ENCODE measurements around the gene NNT. TPM values are rescaled to one million over a fixed set of nuclear protein-coding genes. Genes with fewer than 3 reads are reported as not detected.

Gene NNT
- total RNA-seq, 4 donors from 2014 or later, result 52.0 to 91.1 (median 74.3) TPM

GRCh38 chr5:43638546-43638945, 35.6 kb downstream of the NNT start:
- Histone ChIP-seq H3K4me3 (no peak overlapping the region), H3K27me3 (no peaks in the 10 kb centered on the region), H3K27ac (no peak overlapping the region), H3K9me3 (no peaks in the 10 kb centered on the region), H3K4me1 (peaks cover 2 to 64% (median 8%) of the 10 kb centered on the region in 3 donors), H3K36me3 (peaks cover 0 to 7% of the 10 kb centered on the region in 2 donors)
- ATAC-seq, result no peak
- no peak for TF ChIP-seq POLR2A (IDR thresholded peaks at IDR 0.05)
- TF ChIP-seq, protein P1, sequence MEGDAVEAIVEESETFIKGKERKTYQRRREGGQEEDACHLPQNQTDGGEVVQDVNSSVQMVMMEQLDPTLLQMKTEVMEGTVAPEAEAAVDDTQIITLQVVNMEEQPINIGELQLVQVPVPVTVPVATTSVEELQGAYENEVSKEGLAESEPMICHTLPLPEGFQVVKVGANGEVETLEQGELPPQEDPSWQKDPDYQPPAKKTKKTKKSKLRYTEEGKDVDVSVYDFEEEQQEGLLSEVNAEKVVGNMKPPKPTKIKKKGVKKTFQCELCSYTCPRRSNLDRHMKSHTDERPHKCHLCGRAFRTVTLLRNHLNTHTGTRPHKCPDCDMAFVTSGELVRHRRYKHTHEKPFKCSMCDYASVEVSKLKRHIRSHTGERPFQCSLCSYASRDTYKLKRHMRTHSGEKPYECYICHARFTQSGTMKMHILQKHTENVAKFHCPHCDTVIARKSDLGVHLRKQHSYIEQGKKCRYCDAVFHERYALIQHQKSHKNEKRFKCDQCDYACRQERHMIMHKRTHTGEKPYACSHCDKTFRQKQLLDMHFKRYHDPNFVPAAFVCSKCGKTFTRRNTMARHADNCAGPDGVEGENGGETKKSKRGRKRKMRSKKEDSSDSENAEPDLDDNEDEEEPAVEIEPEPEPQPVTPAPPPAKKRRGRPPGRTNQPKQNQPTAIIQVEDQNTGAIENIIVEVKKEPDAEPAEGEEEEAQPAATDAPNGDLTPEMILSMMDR (IDR thresholded peaks at IDR 0.05), result no peak
- no peak for TF ChIP-seq EP300 (IDR thresholded peaks at IDR 0.05)
- no peak for TF ChIP-seq POLR2AphosphoS5 (IDR thresholded peaks at IDR 0.05)

DNA sequence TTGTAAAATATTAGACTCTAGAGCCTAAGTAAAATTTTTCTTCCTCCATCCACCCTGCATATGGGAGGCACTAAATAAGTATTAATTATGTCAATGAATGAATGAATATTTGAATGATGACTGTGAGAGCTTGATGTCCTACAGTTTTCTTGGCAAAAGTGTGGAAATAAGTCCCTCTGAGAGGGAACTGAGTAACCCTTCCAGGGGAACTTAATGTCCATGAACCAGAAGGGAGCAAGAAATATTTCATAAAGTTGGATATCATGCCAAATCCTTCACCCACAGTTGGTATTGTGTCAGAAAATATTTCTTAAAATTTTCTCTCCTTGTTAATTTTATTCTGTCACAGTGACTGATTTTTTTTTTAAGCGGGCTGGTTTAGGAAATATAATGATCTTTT, 36.6 kb downstream of the NNT start:
- ATAC-seq, result no peak

DNA sequence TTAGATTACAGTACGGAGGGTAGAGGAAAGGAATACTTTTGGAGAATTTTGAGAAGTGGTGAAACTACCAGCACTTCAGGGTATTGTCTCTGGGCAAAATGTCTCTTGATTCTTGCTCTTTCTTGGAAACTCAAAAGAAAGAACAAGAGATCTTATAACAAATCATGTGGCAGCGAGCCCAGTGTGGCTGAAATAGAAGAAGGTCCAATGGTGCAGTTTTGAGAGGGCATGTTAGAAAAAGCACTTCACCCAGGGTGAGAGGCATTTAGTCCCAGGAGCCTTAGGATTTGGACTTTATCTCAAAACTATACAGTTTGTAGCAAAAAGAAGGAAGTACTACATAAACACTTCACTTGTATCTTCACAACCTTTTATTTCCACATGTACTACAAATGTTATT, 39.4 kb downstream of the NNT start:
- no peak overlapping the region for H3K27ac ChIP-seq
- no peak overlapping the region for H3K4me3 ChIP-seq
- no peak for ATAC-seq
- no peaks in the 10 kb centered on the region for H3K9me3 ChIP-seq
- H3K4me1 ChIP-seq, result peaks cover 0 to 42% (median 2%) of the 10 kb centered on the region in 3 donors
- 83 to 90% methylated on average over 2 of the region's 2 CpGs for WGBS, 2 donors (ENCODE audit: low coverage in 1 of 2)
- peaks cover 0 to 26% of the 10 kb centered on the region in 2 donors for H3K36me3 ChIP-seq
- TF ChIP-seq POLR2AphosphoS5 (IDR thresholded peaks at IDR 0.05) (no peak), POLR2A (IDR thresholded peaks at IDR 0.05) (no peak), EP300 (IDR thresholded peaks at IDR 0.05) (no peak)
- TF ChIP-seq, protein P1 (IDR thresholded peaks at IDR 0.05), result no peak
- H3K27me3 ChIP-seq, result no peaks in the 10 kb centered on the region

More for the DNA sequence above, 36.6 kb downstream of the NNT start:
- peaks cover 2 to 68% (median 8%) of the 10 kb centered on the region in 3 donors for H3K4me1 ChIP-seq
- 69 to 73% methylated on average over 1 of the region's 1 CpG for WGBS, 2 donors (ENCODE audit: low coverage in 1 of 2)
- H3K27me3 ChIP-seq, result no peaks in the 10 kb centered on the region
- no peak for TF ChIP-seq POLR2A (IDR thresholded peaks at IDR 0.05)
- peak; percentile 30 for TF ChIP-seq POLR2AphosphoS5 (IDR thresholded peaks at IDR 0.05)
- H3K36me3 ChIP-seq, result peaks cover 0 to 4% of the 10 kb centered on the region in 2 donors
- H3K9me3 ChIP-seq, result no peaks in the 10 kb centered on the region
- H3K27ac ChIP-seq, result no peak overlapping the region
- no peak overlapping the region for H3K4me3 ChIP-seq

DNA sequence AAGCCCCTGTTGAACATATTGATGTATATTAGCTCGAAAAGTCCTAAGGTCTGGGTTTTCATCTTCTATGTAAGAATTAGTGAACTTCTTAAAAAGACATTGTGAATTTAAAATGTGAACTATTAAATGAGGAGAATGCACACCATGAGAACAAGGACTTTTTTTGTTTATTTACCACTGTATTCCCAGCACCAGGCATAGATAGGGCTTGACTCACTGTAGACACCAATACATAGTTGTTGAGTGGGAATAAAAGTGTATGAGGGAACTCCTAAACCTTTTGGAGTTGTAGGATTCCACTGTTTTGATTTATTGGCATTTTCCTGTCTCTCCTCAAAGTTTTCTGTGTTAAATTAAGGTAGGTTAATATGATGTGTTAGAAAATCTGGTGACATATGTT, 40.3 kb downstream of the NNT start:
- peaks cover 0 to 33% of the 10 kb centered on the region in 2 donors for H3K36me3 ChIP-seq
- no peak overlapping the region for H3K27ac ChIP-seq
- H3K27me3 ChIP-seq, result no peaks in the 10 kb centered on the region
- H3K4me1 ChIP-seq, result peaks cover 0 to 47% (median 2%) of the 10 kb centered on the region in 3 donors
- no peak for ATAC-seq
- no peaks in the 10 kb centered on the region for H3K9me3 ChIP-seq
- TF ChIP-seq EP300 (IDR thresholded peaks at IDR 0.05) (no peak), POLR2AphosphoS5 (IDR thresholded peaks at IDR 0.05) (no peak), POLR2A (IDR thresholded peaks at IDR 0.05) (no peak)
- TF ChIP-seq, protein P1 (IDR thresholded peaks at IDR 0.05), result no peak
- H3K4me3 ChIP-seq, result no peak overlapping the region
- WGBS, 2 donors (ENCODE audit: low coverage in 1 of 2), result 85 to 100% methylated on average over 1 of the region's 1 CpG

DNA sequence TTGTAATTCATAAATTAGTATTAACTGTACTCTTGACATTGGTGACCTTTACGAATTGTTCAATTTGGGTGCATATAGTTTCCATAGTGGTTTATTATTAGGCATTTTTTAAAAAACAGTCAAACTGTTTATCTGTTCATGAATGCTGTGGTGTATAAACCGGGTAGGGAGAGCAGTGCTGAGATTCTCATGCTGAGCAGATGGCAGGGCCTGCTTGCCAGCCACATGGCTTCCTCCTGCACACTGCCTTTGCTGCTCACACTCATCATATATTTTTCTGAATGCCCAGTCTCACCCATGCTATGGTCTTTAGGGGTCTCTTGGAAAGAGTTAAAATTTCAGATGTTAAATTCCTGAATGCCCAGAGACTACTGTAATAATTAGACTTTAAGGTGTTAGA, 40.8 kb downstream of the NNT start:
- peaks cover 0 to 46% (median 2%) of the 10 kb centered on the region in 3 donors for H3K4me1 ChIP-seq
- WGBS, 2 donors (ENCODE audit: low coverage in 1 of 2), result 45 to 77% methylated on average over 1 to 2 of the region's 2 CpGs

More for the DNA sequence above, 40.8 kb downstream of the NNT start:
- Histone ChIP-seq H3K9me3 (no peaks in the 10 kb centered on the region), H3K27me3 (no peaks in the 10 kb centered on the region), H3K4me3 (no peak overlapping the region), H3K27ac (no peak overlapping the region), H3K36me3 (peaks cover 0 to 38% of the 10 kb centered on the region in 2 donors)
- no peak for TF ChIP-seq POLR2A (IDR thresholded peaks at IDR 0.05)
- TF ChIP-seq, protein P1 (IDR thresholded peaks at IDR 0.05), result no peak
- no peak for TF ChIP-seq POLR2AphosphoS5 (IDR thresholded peaks at IDR 0.05)
- TF ChIP-seq EP300 (IDR thresholded peaks at IDR 0.05), result no peak
- no peak for ATAC-seq
